Thyroid gland (tissue), 4 donors: ENCODE results near the gene JRKL.

ENCODE experiments used
- POLR2A ChIP-seq, 2 donors: fragments of 450-650 bp; IDR thresholded peaks; one replicate each; pipeline ENCODE4 v1.6.1; 2017; ENCODE audit warnings: antibody characterized with exemption in 2 of 2, mild to moderate bottlenecking in 2 of 2, moderate library complexity in 1 of 2
- TF ChIP-seq, protein P1 (sequence below), 6 experiments: fragments of 200-600 bp in 3 of 6; fragments of 450-650 bp in 3 of 6; sonication (generic) in 3 of 6; IDR thresholded peaks; one replicate each; pipeline ENCODE4 v1.5.1; 2016 to 2019; ENCODE audit warnings: antibody characterized with exemption in 6 of 6, mild to moderate bottlenecking in 2 of 6, inconsistent platforms in 1 of 6, moderate library complexity in 1 of 6

DNA sequence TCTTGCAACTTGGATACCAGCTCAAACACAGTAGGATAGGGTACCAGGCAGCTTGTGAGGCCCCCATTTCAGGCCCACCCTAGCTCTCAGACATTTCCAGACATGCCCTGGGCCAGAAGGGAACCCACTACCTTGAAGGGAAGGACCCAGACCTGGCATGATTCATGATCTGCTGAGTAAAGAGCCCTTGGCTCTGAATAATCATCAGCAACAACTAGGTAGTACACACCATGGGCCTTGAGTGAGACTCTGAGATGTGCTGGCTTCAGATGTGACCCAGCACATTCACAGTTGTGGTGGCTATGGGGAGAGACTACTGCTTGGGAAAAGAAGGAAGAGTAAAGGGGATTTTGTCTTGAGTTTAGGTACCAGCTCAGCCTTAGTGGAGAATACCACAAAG, 23.6 kb downstream of the JRKL start:
- TF ChIP-seq, protein P1, sequence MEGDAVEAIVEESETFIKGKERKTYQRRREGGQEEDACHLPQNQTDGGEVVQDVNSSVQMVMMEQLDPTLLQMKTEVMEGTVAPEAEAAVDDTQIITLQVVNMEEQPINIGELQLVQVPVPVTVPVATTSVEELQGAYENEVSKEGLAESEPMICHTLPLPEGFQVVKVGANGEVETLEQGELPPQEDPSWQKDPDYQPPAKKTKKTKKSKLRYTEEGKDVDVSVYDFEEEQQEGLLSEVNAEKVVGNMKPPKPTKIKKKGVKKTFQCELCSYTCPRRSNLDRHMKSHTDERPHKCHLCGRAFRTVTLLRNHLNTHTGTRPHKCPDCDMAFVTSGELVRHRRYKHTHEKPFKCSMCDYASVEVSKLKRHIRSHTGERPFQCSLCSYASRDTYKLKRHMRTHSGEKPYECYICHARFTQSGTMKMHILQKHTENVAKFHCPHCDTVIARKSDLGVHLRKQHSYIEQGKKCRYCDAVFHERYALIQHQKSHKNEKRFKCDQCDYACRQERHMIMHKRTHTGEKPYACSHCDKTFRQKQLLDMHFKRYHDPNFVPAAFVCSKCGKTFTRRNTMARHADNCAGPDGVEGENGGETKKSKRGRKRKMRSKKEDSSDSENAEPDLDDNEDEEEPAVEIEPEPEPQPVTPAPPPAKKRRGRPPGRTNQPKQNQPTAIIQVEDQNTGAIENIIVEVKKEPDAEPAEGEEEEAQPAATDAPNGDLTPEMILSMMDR (IDR thresholded peaks at IDR 0.05), result no peak
- no peak for TF ChIP-seq POLR2A (IDR thresholded peaks at IDR 0.05)
